Tibial nerve (tissue), 3 donors: Measurements from ENCODE around the gene RTP2.

Experiments
- POLR2A ChIP-seq, 2 donors: fragments of 450-650 bp; IDR thresholded peaks; one replicate each; pipeline ENCODE4 v1.6.1; 2017; ENCODE audit warnings: antibody characterized with exemption in 2 of 2, mild to moderate bottlenecking in 2 of 2, moderate library complexity in 2 of 2
- TF ChIP-seq, protein P1 (sequence below), 5 experiments: fragments of 200-600 bp in 3 of 5; fragments of 450-650 bp in 2 of 5; sonication (generic) in 3 of 5; IDR thresholded peaks; one replicate each; pipeline ENCODE4 v1.5.1; 2016 to 2019; ENCODE audit warnings: antibody characterized with exemption in 5 of 5, mild to moderate bottlenecking in 3 of 5, moderate library complexity in 2 of 5

DNA sequence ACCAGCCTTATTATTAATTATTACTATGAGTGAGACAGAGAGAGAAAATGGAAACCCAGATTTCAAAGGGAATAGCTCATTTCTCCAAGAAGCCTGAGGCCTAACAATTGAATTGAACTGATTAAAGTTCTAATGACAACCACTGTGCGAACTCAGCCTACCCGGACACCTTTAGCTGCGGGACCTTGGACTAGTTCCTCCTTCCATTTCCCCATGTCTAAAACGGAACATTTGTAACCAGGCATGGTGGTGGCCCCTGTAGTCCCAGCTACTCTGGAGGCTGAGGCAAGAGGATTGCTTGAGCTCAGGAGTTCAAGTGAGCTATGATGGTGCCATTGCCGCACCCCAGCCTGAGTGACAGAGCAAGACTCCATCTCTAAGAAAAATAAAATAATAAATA lies 16.4 kb upstream of the RTP2 start:
- TF ChIP-seq, protein P1, sequence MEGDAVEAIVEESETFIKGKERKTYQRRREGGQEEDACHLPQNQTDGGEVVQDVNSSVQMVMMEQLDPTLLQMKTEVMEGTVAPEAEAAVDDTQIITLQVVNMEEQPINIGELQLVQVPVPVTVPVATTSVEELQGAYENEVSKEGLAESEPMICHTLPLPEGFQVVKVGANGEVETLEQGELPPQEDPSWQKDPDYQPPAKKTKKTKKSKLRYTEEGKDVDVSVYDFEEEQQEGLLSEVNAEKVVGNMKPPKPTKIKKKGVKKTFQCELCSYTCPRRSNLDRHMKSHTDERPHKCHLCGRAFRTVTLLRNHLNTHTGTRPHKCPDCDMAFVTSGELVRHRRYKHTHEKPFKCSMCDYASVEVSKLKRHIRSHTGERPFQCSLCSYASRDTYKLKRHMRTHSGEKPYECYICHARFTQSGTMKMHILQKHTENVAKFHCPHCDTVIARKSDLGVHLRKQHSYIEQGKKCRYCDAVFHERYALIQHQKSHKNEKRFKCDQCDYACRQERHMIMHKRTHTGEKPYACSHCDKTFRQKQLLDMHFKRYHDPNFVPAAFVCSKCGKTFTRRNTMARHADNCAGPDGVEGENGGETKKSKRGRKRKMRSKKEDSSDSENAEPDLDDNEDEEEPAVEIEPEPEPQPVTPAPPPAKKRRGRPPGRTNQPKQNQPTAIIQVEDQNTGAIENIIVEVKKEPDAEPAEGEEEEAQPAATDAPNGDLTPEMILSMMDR (IDR thresholded peaks at IDR 0.05), result no peak
- TF ChIP-seq POLR2A (IDR thresholded peaks at IDR 0.05), result no peak
